Measurements from ENCODE around the gene PLEKHG3. TPM values are rescaled to one million over a fixed set of nuclear protein-coding genes. Genes with fewer than 3 reads are reported as not detected.

Gene PLEKHG3
- total and polyA plus RNA-seq, 9 donors: 17.5 to 92.9 (median 67.7) TPM

DNA sequence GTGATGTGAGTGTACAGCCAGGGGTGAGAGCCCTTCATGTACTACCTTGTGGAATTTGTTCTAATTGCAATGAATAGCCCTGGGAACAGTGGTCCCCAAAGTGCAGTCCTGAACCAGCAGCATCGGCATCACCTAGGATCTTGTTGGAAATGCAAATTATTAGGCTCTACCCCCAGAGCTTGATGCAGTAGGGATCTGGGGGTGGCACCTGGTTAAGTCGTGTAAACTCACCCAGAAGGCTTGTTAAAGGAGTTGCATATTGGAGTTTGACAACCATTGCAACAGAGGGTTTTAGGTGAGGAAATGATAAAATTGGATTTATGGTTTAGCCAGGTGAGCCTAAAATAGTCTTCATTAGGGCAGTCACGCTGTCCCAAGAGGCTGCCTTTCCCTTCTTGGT, 73.2 kb downstream of the PLEKHG3 start:
- no peak for DNase-seq
- Histone ChIP-seq H3K4me1 (ENCODE audit: insufficient read depth) (no peaks in the 10 kb centered on the region), H3K9me3 (no peaks in the 10 kb centered on the region), H3K27me3 (no peaks in the 10 kb centered on the region), H3K4me3 (no peak overlapping the region), H3K36me3 (no peaks in the 10 kb centered on the region), H3K27ac (no peak overlapping the region)
- intact Hi-C loops (cut with DNase I): no loop called here
- TF ChIP-seq, protein P1, sequence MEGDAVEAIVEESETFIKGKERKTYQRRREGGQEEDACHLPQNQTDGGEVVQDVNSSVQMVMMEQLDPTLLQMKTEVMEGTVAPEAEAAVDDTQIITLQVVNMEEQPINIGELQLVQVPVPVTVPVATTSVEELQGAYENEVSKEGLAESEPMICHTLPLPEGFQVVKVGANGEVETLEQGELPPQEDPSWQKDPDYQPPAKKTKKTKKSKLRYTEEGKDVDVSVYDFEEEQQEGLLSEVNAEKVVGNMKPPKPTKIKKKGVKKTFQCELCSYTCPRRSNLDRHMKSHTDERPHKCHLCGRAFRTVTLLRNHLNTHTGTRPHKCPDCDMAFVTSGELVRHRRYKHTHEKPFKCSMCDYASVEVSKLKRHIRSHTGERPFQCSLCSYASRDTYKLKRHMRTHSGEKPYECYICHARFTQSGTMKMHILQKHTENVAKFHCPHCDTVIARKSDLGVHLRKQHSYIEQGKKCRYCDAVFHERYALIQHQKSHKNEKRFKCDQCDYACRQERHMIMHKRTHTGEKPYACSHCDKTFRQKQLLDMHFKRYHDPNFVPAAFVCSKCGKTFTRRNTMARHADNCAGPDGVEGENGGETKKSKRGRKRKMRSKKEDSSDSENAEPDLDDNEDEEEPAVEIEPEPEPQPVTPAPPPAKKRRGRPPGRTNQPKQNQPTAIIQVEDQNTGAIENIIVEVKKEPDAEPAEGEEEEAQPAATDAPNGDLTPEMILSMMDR (IDR thresholded peaks at IDR 0.05): no peak
- TF ChIP-seq POLR2A (IDR thresholded peaks at IDR 0.05): no peak
- TF ChIP-seq EP300 (IDR thresholded peaks at IDR 0.05): no peak
- WGBS, 3 donors: 83 to 88% (median 87%) methylated on average over 3 of the region's 3 CpGs

DNA sequence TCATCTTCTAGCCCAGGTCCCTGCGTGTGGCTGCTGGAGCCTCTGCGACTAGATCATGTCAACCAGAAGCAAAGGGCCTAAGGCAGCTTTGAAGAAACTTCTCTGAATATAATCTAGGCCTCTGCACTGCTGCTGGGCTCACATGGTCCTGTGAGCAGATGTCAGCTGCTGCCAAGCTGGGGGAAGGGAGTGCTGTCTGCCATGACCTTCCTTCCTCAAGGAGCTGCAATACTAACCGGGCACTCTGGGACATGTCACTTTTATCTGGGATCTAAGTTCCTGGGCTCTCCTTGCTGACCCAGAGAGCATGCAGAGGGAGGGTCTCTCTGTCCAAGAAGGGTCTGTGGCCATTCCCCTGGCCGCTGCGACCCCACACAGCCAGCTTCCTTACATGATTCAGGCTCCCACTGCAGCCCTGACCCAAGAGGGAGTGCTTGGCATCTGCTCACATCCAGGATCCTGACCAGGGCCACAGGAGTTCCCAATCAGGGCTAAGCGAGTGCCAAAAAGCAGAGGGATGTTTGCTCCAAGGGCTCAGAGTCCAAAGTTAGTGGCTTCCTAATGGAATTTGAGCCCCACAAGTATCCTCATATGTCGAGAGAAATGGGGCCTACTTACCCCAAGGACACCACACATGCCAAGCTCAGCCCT, 74.0 kb downstream of the PLEKHG3 start:
- no peaks in the 10 kb centered on the region for H3K36me3 ChIP-seq
- H3K9me3 ChIP-seq: no peaks in the 10 kb centered on the region
- H3K4me3 ChIP-seq: no peak overlapping the region
- no peaks in the 10 kb centered on the region for H3K27me3 ChIP-seq
- H3K4me1 ChIP-seq (ENCODE audit: insufficient read depth): no peaks in the 10 kb centered on the region
- intact Hi-C loops (cut with DNase I): no loop called here
- peak in 1 of 5 donors; percentile 33 for DNase-seq
- 60 to 70% (median 64%) methylated on average over 7 of the region's 7 CpGs for WGBS, 3 donors
- TF ChIP-seq, protein P1 (IDR thresholded peaks at IDR 0.05): no peak
- TF ChIP-seq POLR2A (IDR thresholded peaks at IDR 0.05) (no peak), EP300 (IDR thresholded peaks at IDR 0.05) (no peak)
- no peak overlapping the region for H3K27ac ChIP-seq

DNA sequence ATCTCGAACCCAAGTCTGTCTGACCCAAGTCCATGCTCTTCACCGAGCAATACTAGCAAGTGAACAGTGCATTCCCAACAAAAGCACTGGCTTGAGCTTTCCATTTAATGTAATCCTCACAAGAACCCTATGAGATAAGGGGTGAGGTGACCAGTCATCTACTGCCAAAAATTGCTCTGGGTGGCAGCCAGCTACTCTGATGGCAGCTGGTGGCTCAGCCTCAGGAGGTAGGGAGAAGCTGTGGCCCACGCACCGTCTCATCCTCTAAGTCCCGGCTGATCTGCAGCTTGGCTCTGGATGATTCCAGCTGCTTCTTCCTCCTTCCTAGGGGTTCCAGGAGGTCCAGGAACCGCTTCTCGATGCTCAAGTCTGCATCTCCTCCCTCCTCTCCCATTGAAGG, 75.2 kb downstream of the PLEKHG3 start:
- no peak overlapping the region for H3K4me3 ChIP-seq
- DNase-seq: no peak
- no peak overlapping the region for H3K27ac ChIP-seq
- WGBS, 3 donors: 75 to 81% (median 80%) methylated on average over 7 of the region's 7 CpGs
- H3K9me3 ChIP-seq: no peaks in the 10 kb centered on the region
- H3K4me1 ChIP-seq (ENCODE audit: insufficient read depth): no peaks in the 10 kb centered on the region
- no peaks in the 10 kb centered on the region for H3K27me3 ChIP-seq
- no peaks in the 10 kb centered on the region for H3K36me3 ChIP-seq
- TF ChIP-seq EP300 (IDR thresholded peaks at IDR 0.05) (no peak), POLR2A (IDR thresholded peaks at IDR 0.05) (no peak)
- TF ChIP-seq, protein P1 (IDR thresholded peaks at IDR 0.05): no peak
- intact Hi-C loops (cut with DNase I): no loop called here

DNA sequence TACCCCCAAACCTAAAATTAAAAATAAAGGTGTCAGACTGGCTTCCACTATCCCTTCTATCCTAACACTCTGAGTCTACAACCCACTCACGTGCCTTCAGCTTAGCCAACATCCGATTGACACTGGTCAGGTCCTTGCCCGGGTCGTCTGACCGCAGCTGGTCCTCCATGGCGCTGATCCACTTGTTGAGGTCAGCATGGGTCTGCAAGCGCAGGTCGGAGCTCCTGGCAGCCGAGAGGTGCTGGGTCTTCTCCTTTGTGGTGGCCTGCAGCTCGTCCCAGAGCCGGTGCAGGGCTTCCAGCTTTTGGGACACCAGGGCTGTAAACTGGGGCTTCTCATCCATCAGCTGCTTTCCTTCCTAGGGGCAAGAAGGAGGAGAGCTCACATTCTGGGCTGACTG, 78.0 kb downstream of the PLEKHG3 start:
- WGBS, 3 donors: 79 to 92% (median 82%) methylated on average over 11 of the region's 11 CpGs
- DNase-seq: no peak
- H3K4me1 ChIP-seq (ENCODE audit: insufficient read depth): no peaks in the 10 kb centered on the region
- no peak for TF ChIP-seq POLR2A (IDR thresholded peaks at IDR 0.05)
- no peak for TF ChIP-seq EP300 (IDR thresholded peaks at IDR 0.05)
- TF ChIP-seq, protein P1 (IDR thresholded peaks at IDR 0.05): no peak
- no peak overlapping the region for H3K4me3 ChIP-seq
- no peaks in the 10 kb centered on the region for H3K9me3 ChIP-seq
- H3K36me3 ChIP-seq: no peaks in the 10 kb centered on the region
- H3K27me3 ChIP-seq: no peaks in the 10 kb centered on the region
- intact Hi-C loops (cut with DNase I): no loop called here
- H3K27ac ChIP-seq: no peak overlapping the region
